GM13976 (cell line): ENCODE data around the gene GOLGA2.
"Not testable (repeated sequence)": the region's sequence is repeated elsewhere in the genome, so short reads cannot be mapped to it uniquely, and the experiment has no call there.

Source experiments
- DNase-seq: peaks from one replicate; pipeline ENCODE4 v3.0.0; 2012; ENCODE audit warnings: low spot score
- in situ Hi-C: fragments of 300-500 bp; cut with MboI; formaldehyde crosslinking; loops from one replicate; pipeline ENCODE4 v1.12.0; 2022; ENCODE audit warnings: low sequenced_read_pairs, mixed read lengths, inconsistent platforms; ENCODE audit not compliant: unreplicated experiment
- TF ChIP-seq, protein P1 (sequence below): IDR thresholded peaks from 2 replicates; pipeline ENCODE4 v1.5.1; 2012; ENCODE audit warnings: borderline replicate concordance, mild to moderate bottlenecking; ENCODE audit not compliant: insufficient read depth; ENCODE audit errors: extremely low read depth, missing control alignments, control extremely low read depth

The GOLGA2 gene

DNA sequence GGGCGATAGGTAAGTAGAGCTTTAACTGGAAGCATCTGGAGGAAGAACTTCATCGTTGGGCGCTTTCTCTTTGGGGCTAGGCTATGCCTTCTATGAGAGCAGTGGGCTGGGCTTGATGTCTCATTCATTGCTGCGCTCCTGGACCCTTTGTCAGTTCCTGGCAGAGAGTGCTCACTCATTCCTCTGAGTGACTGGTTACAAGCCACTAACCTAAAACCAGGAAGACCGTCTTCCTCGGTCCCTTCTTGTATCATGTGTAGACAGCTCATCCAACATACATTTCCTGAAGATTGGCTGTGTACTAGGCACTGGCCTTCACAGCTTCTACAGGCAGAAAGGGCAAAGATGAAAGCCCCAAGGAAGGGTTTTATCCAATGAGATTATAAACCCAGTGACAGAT, 6.7 kb upstream of the GOLGA2 start:
- in situ Hi-C loops: no loop called here
- DNase-seq: no peak
- TF ChIP-seq, protein P1, sequence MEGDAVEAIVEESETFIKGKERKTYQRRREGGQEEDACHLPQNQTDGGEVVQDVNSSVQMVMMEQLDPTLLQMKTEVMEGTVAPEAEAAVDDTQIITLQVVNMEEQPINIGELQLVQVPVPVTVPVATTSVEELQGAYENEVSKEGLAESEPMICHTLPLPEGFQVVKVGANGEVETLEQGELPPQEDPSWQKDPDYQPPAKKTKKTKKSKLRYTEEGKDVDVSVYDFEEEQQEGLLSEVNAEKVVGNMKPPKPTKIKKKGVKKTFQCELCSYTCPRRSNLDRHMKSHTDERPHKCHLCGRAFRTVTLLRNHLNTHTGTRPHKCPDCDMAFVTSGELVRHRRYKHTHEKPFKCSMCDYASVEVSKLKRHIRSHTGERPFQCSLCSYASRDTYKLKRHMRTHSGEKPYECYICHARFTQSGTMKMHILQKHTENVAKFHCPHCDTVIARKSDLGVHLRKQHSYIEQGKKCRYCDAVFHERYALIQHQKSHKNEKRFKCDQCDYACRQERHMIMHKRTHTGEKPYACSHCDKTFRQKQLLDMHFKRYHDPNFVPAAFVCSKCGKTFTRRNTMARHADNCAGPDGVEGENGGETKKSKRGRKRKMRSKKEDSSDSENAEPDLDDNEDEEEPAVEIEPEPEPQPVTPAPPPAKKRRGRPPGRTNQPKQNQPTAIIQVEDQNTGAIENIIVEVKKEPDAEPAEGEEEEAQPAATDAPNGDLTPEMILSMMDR: no peak

DNA sequence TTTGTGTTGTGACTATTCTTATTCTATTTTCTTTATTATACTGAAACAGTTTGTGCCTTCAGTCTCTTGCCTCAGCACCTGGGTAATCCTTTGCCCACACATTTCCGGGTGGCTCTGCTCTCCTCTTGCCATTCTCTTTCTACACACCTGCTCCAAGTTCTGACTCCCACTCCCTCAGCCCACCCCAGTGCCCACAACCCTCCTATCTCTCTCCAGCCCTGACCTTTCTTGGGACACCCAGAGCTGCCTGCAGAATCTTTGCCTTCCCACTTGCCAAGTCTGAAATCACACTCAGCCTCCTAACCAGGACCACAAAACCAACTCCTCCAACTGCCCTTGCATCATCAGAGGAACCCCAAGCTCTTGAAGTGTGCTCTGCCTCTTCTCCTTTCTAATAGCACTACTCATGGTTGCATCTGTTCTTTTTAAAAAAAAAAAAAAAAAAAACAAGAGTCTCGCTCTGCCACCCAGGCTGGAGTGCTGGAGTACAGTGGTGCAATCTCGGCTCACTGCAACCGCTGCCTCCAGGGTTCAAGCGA, 4.3 kb upstream of the GOLGA2 start:
- no peak for DNase-seq
- in situ Hi-C loops: no loop called here
- TF ChIP-seq, protein P1: no peak

DNA sequence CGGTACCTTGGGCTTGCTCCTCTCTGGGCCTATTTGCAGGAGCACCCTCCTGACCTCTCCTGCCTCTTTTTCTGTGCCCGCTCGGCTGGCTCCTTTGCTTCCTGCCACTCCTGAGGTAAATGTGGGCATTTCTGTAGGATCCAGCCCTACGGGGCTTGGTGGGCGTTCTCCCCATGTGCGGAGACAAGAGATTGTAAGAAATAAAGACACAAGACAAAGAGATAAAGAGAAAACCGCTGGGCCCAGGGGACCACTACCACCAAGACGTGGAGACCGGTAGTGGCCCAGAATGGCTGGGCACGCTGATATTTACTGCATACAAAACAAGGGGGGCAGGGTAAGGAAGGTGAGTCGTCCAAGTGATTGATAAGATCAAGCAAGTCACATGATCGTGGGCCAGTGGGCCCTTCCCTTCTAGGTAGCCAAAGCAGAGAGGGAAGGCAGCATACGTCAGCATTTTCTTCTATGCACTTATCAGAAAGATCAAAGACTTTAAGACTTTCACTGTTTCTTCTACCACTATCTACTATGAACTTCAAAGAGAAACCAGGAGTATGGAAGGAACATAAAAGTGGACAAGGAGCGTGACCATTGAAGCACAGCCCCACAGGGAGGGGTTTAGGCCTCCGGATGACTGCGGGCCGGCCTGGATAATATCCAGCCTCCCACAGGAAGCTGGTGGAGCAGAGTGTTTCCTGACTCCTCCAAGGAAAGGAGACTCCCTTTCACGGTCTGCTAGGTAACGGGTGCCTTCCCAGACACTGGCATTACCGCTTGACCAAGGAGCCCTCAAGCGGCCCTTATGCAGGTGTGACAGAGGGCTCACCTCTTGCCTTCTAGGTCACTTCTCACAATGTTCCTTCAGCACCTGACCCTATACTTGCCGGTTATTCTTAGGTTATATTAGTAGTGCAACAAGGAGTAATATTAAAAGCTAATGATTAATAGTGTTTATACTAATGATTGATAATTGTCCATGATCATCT, 3.6 kb upstream of the GOLGA2 start:
- in situ Hi-C loops, DNase-seq: not testable (repeated sequence)

DNA sequence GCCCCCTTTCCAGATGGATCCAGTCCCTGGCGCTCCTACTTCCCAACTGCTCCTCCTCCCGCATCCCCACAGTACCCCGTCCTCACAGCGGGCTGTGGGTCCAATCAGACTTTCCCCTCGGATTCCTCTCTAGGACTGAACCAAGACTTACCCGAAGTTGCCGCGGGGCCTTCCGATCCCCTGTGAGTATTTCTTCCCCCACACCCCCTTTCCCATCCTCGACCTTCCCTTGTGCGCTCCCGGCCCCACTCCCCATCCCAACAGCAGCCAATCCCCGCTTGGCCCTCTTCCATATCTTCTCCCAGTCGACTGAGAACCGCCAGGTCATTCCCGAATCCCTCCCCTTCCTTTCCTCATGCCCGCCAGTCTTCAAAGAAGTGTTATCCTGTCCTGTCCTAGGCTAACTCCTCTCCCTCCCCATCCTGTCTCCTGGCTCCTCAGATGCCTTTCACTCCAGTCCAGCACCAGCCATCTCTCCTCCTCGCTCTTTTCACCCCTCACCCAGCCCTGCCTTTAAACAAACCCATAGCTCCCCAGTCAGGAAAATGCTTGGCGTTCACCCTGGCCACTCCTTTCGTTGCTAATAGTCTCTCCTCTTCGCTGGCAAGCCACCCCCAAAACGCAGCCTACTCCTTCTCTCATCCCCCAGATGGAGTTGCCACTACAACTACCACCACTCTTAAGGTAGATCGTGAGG, 915 bp upstream of the GOLGA2 start:
- no peak for DNase-seq
- TF ChIP-seq, protein P1: no peak
- in situ Hi-C loops: no loop called here

DNA sequence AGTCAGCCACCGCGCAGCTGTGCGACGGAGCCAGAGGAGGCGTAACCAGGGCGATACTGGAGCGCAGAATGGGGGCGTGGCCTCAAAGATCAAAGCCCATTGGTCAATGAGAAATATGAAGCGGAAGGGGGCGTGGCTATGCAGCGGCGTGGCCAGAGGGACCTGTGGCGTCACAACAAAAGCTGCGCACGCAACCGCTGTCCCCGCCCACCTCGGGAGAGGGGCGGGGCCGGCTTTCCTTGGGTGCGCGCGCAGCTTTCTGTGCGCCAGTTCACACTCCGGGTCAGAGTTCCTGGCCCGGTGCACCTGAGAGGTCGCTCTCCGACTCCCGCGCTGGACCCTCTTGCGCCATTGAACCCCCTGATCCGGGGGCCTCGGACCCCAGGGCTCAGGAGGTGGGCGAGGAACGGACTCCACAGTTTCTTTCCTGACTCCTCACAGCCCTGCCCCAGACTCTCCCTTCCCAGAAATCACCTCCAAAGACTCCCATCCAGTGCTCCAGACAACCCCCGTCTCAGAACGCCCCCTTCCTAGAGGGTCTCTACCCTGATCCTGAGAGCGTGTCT, 284 bp upstream of the GOLGA2 start, which contains the start of gene SWI5:
Gene SWI5 (plus strand): TSS at position 269 of the 566 bp plus-strand sequence.
- TF ChIP-seq, protein P1: no peak
- in situ Hi-C loops: no loop called here
- DNase-seq: peak; percentile 100

DNA sequence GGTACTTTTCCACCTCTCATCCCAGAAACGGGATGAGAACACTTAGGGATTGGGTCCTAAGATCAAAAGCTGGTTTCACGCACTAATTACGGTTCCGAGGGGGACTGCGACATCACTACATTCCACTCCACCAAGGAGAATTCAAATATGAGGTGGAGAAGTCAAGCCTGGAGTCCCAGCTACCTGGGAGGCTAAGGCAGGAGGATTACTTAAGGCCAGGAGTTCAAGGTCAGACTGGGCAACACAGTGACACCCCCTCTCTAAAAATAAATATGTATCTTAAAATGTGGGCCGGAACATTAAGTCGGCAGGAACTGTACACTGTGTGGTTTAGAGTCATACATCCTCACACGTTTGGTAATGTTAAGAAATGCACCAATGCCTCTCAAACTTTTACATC, 1.6 kb downstream of the GOLGA2 start:
- TF ChIP-seq, protein P1: no peak
- DNase-seq: no peak
- in situ Hi-C loops: no loop called here
